Panc1 (cell line): ENCODE results near the gene GNAI2. TPM values are rescaled to one million over a fixed set of nuclear protein-coding genes. Genes with fewer than 3 reads are reported as not detected.

Source experiments
- ATAC-seq: fragments of 200-7000 bp; cut with Tn5 transposase; 2 replicates; pipeline ENCODE4 v1.9.1; 2020; ENCODE audit warnings: mild to moderate bottlenecking, moderate library complexity
- BruUV-seq: library from RNA; stranded (reverse); fragments of 400-500 nt; replicated peaks from 2 replicates; lab custom pipeline; 2021; lab: Mats Ljungman, UMichigan
- CTCF ChIA-PET: fragments of 300-600 bp; sonication (Branson Sonifier 250); formaldehyde crosslinking; loops from one replicate; lab custom pipeline; 2022; ENCODE audit warnings: antibody characterized with exemption; lab: Charles Lee
- POLR2A ChIA-PET: fragments of 300-600 bp; sonication (Branson Sonifier 250); formaldehyde crosslinking; loops from one replicate; lab custom pipeline; 2022; ENCODE audit warnings: antibody characterized with exemption; lab: Charles Lee
- DNase-seq: peaks from one replicate; pipeline ENCODE4 v3.0.0-alpha.2; 2010; ENCODE audit warnings: low read depth, low spot score
- H3K27ac ChIP-seq: 2 replicates; pipeline ENCODE4 v1.5.1; 2011; ENCODE audit warnings: mild to moderate bottlenecking, low read length, inconsistent platforms
- H3K27me3 ChIP-seq: fragments of 200-500 bp; sonication (Bioruptor generic); 2 replicates; pipeline ENCODE4 v1.6.0; 2014; ENCODE audit warnings: low read length, inconsistent platforms; ENCODE audit not compliant: control insufficient read depth, insufficient read depth
- H3K36me3 ChIP-seq: fragments of 200-500 bp; sonication (Bioruptor generic); 2 replicates; pipeline ENCODE4 v1.5.1; 2014; ENCODE audit warnings: inconsistent platforms, mild to moderate bottlenecking, low read length, moderate library complexity; ENCODE audit not compliant: control insufficient read depth, insufficient read depth
- H3K4me1 ChIP-seq: 2 replicates; pipeline ENCODE4 v1.5.1; 2011; ENCODE audit warnings: inconsistent platforms, mild to moderate bottlenecking, low read length, moderate library complexity; ENCODE audit not compliant: control insufficient read depth, insufficient read depth
- H3K4me3 ChIP-seq, 2 experiments: 2 replicates each; pipeline ENCODE4 v1.5.1; 2011 to 2012; ENCODE audit warnings: low read depth in 2 of 2, low read length in 2 of 2, mild to moderate bottlenecking in 2 of 2, inconsistent platforms in 1 of 2, moderate library complexity in 1 of 2
- H3K9me3 ChIP-seq: fragments of 200-500 bp; sonication (Bioruptor generic); 2 replicates; pipeline ENCODE4 v1.5.1; 2014; ENCODE audit warnings: low read depth, mild to moderate bottlenecking, inconsistent platforms, low read length, moderate library complexity; ENCODE audit not compliant: control insufficient read depth, insufficient read depth
- CTCF ChIP-seq: fragments of 450-650 bp; IDR thresholded peaks from 2 replicates; pipeline ENCODE4 v1.5.1; 2017; ENCODE audit warnings: mild to moderate bottlenecking
- POLR2AphosphoS5 ChIP-seq: IDR thresholded peaks from 2 replicates; pipeline ENCODE4 v1.6.1; 2012; ENCODE audit warnings: mild to moderate bottlenecking, low read depth, low read length, moderate library complexity
- SIN3A ChIP-seq: IDR thresholded peaks from 2 replicates; pipeline ENCODE4 v1.6.1; 2012; ENCODE audit warnings: low read depth, mild to moderate bottlenecking, low read length, moderate library complexity, borderline replicate concordance; ENCODE audit not compliant: insufficient read depth
- TCF7L2 ChIP-seq: IDR thresholded peaks from 2 replicates; pipeline ENCODE4 v1.6.1; 2011; ENCODE audit warnings: mild to moderate bottlenecking, low read depth, low read length, inconsistent platforms
- in situ Hi-C: cut with HindIII; loops from 2 replicates; pipeline ENCODE4 v1.10.0; 2016; ENCODE audit warnings: low sequenced_read_pairs, low pct_unique_long_range_greater_than_20kb
- intact Hi-C: fragments of 100-400 bp; cut with micrococcal nuclease; formaldehyde crosslinking; loops from one replicate; pipeline ENCODE4 v1.10.0; 2022; ENCODE audit not compliant: unreplicated experiment
- total RNA-seq: library from RNA; stranded (reverse); gene quantifications from one replicate; pipeline ENCODE4 v1.2.1, GENCODE V29; 2021; ENCODE audit not compliant: unreplicated experiment
- TF ChIP-seq, protein P1 (sequence below), 2 experiments: IDR thresholded peaks; 2 replicates each; pipeline ENCODE4 v1.6.1; 2011 to 2012; ENCODE audit warnings: low read depth in 2 of 2, control low read depth in 1 of 2, low read length in 1 of 2, mild to moderate bottlenecking in 1 of 2, moderate library complexity in 1 of 2; ENCODE audit not compliant: insufficient read depth in 1 of 2

GNAI2 gene
- total RNA-seq, 1 experiment from 2014 or later: 170 TPM

DNA sequence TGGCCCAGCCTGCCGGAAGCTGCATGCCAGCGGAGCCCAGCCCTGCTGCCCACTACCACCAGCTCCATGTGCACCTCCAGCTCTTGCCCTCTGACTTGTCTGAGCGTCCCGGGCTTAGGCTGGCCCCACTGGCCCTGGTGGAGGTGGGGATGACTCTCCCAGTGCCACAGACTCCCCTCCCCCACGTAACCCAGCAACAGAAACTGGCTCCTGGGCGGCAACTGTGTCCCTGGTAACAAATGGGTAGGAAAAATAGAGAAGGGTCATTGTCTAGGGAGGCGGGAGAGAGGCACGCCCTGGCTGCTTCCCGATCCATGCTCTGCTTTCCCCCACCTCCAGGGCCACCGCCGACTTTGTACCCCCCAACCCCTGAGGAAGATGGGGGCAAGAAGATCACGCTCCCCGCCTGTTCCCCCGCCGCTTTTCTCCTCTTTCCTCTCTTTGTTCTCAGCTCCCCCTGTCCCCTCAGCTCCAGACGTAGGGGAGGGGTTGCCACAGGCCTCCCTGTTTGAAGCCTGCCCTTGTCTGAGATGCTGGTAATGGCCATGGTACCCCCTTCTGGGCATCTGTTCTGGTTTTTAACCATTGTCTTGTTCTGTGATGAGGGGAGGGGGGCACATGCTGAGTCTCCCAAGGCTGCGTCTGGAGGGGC is 22.2 kb downstream of the GNAI2 start:
- Histone ChIP-seq H3K36me3 (no peaks in the 10 kb centered on the region), H3K27me3 (no peaks in the 10 kb centered on the region), H3K4me1 (peaks cover 9% of the 10 kb centered on the region), H3K27ac (no peak overlapping the region), H3K9me3 (no peaks in the 10 kb centered on the region), H3K4me3 (no peak overlapping the region)
- ChIA-PET POLR2A (no interaction called here), CTCF (no interaction called here)
- intact Hi-C loops (no loop called here), in situ Hi-C loops (no loop called here)
- BruUV-seq: no TSS peak
- ATAC-seq: no peak
- TF ChIP-seq POLR2AphosphoS5: no peak
- no peak for TF ChIP-seq CTCF
- no peak for DNase-seq

DNA sequence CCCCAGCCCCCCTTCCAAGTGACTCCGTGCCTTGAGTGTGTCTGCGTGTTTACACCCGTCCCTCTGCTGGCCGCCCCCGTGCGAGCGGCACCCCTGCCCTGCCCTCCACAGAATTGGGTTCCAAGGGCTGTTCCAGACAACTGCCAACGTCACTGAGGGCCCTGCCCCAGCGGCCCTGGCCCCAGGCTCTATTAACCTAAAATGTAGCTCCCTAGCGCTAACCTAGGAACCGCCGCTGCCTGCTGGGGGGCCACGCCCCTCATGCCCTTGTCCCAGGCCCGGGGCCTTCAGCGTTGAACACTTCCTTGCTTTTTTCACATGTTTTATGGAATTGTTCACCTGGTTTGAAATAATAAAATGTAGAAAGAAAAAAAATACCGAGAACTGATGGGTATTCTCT is 23.0 kb downstream of the GNAI2 start:
- ATAC-seq: no peak
- intact Hi-C loops: no loop called here
- Histone ChIP-seq H3K9me3 (no peaks in the 10 kb centered on the region), H3K4me3 (no peak overlapping the region), H3K27ac (no peak overlapping the region), H3K4me1 (peaks cover 9% of the 10 kb centered on the region), H3K36me3 (no peaks in the 10 kb centered on the region), H3K27me3 (no peaks in the 10 kb centered on the region)
- CTCF ChIA-PET: no interaction called here
- POLR2A ChIA-PET: no interaction called here
- no TSS peak for BruUV-seq
- in situ Hi-C loops: no loop called here
- TF ChIP-seq POLR2AphosphoS5: no peak
- no peak for TF ChIP-seq TCF7L2
- TF ChIP-seq, protein P1, sequence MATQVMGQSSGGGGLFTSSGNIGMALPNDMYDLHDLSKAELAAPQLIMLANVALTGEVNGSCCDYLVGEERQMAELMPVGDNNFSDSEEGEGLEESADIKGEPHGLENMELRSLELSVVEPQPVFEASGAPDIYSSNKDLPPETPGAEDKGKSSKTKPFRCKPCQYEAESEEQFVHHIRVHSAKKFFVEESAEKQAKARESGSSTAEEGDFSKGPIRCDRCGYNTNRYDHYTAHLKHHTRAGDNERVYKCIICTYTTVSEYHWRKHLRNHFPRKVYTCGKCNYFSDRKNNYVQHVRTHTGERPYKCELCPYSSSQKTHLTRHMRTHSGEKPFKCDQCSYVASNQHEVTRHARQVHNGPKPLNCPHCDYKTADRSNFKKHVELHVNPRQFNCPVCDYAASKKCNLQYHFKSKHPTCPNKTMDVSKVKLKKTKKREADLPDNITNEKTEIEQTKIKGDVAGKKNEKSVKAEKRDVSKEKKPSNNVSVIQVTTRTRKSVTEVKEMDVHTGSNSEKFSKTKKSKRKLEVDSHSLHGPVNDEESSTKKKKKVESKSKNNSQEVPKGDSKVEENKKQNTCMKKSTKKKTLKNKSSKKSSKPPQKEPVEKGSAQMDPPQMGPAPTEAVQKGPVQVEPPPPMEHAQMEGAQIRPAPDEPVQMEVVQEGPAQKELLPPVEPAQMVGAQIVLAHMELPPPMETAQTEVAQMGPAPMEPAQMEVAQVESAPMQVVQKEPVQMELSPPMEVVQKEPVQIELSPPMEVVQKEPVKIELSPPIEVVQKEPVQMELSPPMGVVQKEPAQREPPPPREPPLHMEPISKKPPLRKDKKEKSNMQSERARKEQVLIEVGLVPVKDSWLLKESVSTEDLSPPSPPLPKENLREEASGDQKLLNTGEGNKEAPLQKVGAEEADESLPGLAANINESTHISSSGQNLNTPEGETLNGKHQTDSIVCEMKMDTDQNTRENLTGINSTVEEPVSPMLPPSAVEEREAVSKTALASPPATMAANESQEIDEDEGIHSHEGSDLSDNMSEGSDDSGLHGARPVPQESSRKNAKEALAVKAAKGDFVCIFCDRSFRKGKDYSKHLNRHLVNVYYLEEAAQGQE (IDR thresholded peaks at IDR 0.05; ENCODE audit: insufficient read depth in 1 of 2, low read depth in 2 of 2, low read length in 1 of 2): no peak
- no peak for TF ChIP-seq CTCF
- no peak for TF ChIP-seq SIN3A
- no peak for DNase-seq
